ENCODE results near the gene RNF115. TPM values are rescaled to one million over a fixed set of nuclear protein-coding genes. Genes with fewer than 3 reads are reported as not detected.

The RNF115 gene
- total RNA-seq = 16.5 TPM

- peaks cover 0 to 17% of the 10 kb centered on the region in 2 donors for H3K4me1 ChIP-seq
- DNase-seq (ENCODE audit: low spot score in 2 of 2) = peak; percentile 58 to 95
- H3K27me3 ChIP-seq = no peaks in the 10 kb centered on the region
- TF ChIP-seq, protein P1, sequence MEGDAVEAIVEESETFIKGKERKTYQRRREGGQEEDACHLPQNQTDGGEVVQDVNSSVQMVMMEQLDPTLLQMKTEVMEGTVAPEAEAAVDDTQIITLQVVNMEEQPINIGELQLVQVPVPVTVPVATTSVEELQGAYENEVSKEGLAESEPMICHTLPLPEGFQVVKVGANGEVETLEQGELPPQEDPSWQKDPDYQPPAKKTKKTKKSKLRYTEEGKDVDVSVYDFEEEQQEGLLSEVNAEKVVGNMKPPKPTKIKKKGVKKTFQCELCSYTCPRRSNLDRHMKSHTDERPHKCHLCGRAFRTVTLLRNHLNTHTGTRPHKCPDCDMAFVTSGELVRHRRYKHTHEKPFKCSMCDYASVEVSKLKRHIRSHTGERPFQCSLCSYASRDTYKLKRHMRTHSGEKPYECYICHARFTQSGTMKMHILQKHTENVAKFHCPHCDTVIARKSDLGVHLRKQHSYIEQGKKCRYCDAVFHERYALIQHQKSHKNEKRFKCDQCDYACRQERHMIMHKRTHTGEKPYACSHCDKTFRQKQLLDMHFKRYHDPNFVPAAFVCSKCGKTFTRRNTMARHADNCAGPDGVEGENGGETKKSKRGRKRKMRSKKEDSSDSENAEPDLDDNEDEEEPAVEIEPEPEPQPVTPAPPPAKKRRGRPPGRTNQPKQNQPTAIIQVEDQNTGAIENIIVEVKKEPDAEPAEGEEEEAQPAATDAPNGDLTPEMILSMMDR (IDR thresholded peaks at IDR 0.05) = peak in 1 of 3 experiments; percentile 10
- H3K4me3 ChIP-seq = peak within 1 kb of the TSS; percentile 84 to 89
- peaks cover 24 to 29% of the 10 kb centered on the region in 2 donors for H3K36me3 ChIP-seq
- H3K9me3 ChIP-seq = no peaks in the 10 kb centered on the region
- intact Hi-C loops (cut with DNase I) = loop anchor here (5.0 kb wide), 1 partner anchor 42 kb away; no protein-coding TSS in a partner anchor
- peak within 1 kb of the TSS; percentile 95 to 96 for H3K27ac ChIP-seq
Observed at GRCh38 chr1:145823565-145824498, at the start of gene RNF115, which contains the start of gene POLR3C. Gene RNF115, minus strand, starts transcription at chr1:145824095. Its CDS starts 222 bp downstream, at chr1:145823873. Gene POLR3C, plus strand, starts transcription at chr1:145824200. Its CDS starts 1,577 bp downstream, at chr1:145825777.

GRCh38 chr1:145871994-145872924 is 48.4 kb upstream of the RNF115 start:
- TF ChIP-seq, protein P1 (IDR thresholded peaks at IDR 0.05) = no peak
- H3K9me3 ChIP-seq = no peaks in the 10 kb centered on the region
- DNase-seq (ENCODE audit: low spot score in 2 of 2) = peak in 1 of 2 donors; percentile 88
- H3K27me3 ChIP-seq = no peaks in the 10 kb centered on the region
- peak overlapping the region; percentile 63 to 71 for H3K4me3 ChIP-seq
- H3K27ac ChIP-seq = peak overlapping the region; percentile 86 to 93
- intact Hi-C loops (cut with DNase I) = no loop called here
- peaks cover 3 to 14% of the 10 kb centered on the region in 2 donors for H3K4me1 ChIP-seq
- peaks cover 4 to 6% of the 10 kb centered on the region in 2 donors for H3K36me3 ChIP-seq

DNA sequence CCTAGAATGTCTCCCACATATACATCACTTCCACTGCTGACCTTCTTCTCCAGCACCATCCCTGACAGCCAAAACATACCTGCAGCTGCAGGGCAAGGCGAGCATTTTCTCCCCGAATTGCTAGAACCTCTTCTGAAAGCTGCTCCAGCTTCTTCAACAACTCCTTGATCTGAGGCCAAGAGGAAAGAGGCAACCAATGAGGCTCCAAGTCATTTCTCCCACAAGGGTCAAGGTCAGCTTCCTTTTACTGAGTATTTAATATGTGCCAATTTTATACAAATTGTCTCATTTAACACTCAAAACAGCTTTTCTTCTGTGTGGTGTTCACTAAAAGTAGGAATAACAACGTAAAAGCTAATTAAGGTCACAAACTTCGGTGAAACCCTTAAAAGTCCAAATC is 44.3 kb upstream of the RNF115 start:
- Histone ChIP-seq H3K4me3 (no peak overlapping the region), H3K27me3 (no peaks in the 10 kb centered on the region), H3K9me3 (no peaks in the 10 kb centered on the region), H3K36me3 (peaks cover 9 to 23% of the 10 kb centered on the region in 2 donors), H3K4me1 (peaks cover 3 to 14% of the 10 kb centered on the region in 2 donors), H3K27ac (no peak overlapping the region)
- intact Hi-C loops (cut with DNase I) = no loop called here
- TF ChIP-seq, protein P1 (IDR thresholded peaks at IDR 0.05) = no peak
- no peak for DNase-seq (ENCODE audit: low spot score in 2 of 2)

DNA sequence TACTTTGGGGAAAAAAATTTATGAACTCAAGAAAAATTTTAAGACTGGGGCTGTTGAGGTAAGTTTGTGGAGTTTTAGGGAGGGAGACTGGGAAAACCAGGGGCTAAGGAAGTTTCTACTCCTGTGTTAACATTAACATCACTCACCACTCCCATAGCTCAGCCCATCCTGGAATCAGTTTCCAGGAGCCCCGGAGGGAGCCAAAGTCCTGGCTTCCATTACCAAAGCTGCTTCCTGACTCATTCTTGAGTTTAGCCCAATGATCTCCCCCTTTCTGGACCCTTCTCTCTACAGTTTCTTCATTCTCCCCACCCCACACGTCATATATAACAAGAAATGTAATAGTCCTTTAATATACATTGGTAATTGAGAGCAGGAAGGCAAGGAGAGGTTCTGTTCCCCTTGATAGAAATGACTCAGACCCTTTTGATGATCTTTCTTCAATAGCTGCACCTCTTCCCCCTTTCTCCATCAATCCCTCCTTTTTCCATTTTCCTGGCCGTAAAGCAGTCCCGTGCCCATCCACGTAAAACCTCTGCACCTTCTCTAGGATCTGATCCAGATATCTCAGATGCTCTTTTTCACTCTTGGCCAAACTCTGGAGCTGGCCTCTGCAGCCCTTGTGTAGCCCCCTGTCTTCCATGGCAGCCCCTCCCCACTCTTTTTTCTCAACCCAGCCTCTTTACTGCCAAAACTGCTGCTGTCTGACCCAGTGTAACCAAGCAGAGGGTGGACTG is 39.6 kb upstream of the RNF115 start:
- Histone ChIP-seq H3K27me3 (no peaks in the 10 kb centered on the region), H3K4me3 (no peak overlapping the region), H3K9me3 (no peaks in the 10 kb centered on the region), H3K36me3 (peaks cover 9 to 23% of the 10 kb centered on the region in 2 donors), H3K4me1 (peaks cover 0 to 3% of the 10 kb centered on the region in 2 donors), H3K27ac (no peak overlapping the region)
- TF ChIP-seq, protein P1 (IDR thresholded peaks at IDR 0.05) = no peak
- no peak for DNase-seq (ENCODE audit: low spot score in 2 of 2)
- intact Hi-C loops (cut with DNase I) = no loop called here

All from ascending aorta (tissue), 2 donors.